ENCODE measurements around the gene WDR7.

WDR7 gene

GRCh38 chr18:56999823-57000222, 348.7 kb downstream of the WDR7 start:
- Mint-ChIP-seq H3K4me3 (no peak overlapping the region), H3K27ac (no peak overlapping the region), H3K27me3 (no peaks in the 10 kb centered on the region), H3K4me1 (ENCODE audit: low read depth) (peaks cover 23% of the 10 kb centered on the region), H3K9me3 (ENCODE audit: low read depth) (no peaks in the 10 kb centered on the region), H3K36me3 (peaks cover 11% of the 10 kb centered on the region)

GRCh38 chr18:57002627-57003026, 351.5 kb downstream of the WDR7 start:
- H3K36me3 Mint-ChIP-seq = peaks cover 6% of the 10 kb centered on the region
- no peak overlapping the region for H3K27ac Mint-ChIP-seq
- no peaks in the 10 kb centered on the region for H3K27me3 Mint-ChIP-seq
- H3K4me1 Mint-ChIP-seq (ENCODE audit: low read depth) = peaks cover 31% of the 10 kb centered on the region
- H3K4me3 Mint-ChIP-seq = no peak overlapping the region
- no peaks in the 10 kb centered on the region for H3K9me3 Mint-ChIP-seq (ENCODE audit: low read depth)

- H3K27me3 Mint-ChIP-seq = no peaks in the 10 kb centered on the region
- H3K4me1 Mint-ChIP-seq (ENCODE audit: low read depth) = peaks cover 31% of the 10 kb centered on the region
- H3K9me3 Mint-ChIP-seq (ENCODE audit: low read depth) = no peaks in the 10 kb centered on the region
- H3K4me3 Mint-ChIP-seq = no peak overlapping the region
- peaks cover 3% of the 10 kb centered on the region for H3K36me3 Mint-ChIP-seq
- peak overlapping the region; percentile 50 for H3K27ac Mint-ChIP-seq
These were observed 352.2 kb downstream of the WDR7 start for GRCh38 chr18:57003342-57003741.

GRCh38 chr18:57004366-57005121, 353.4 kb downstream of the WDR7 start:
- Mint-ChIP-seq H3K27me3 (no peaks in the 10 kb centered on the region), H3K9me3 (ENCODE audit: low read depth) (no peaks in the 10 kb centered on the region), H3K36me3 (peaks cover 3% of the 10 kb centered on the region), H3K4me1 (ENCODE audit: low read depth) (peaks cover 29% of the 10 kb centered on the region), H3K4me3 (no peak overlapping the region), H3K27ac (peak overlapping the region; percentile 81)

GRCh38 chr18:57008001-57008686, 357.0 kb downstream of the WDR7 start:
- Mint-ChIP-seq H3K27me3 (no peaks in the 10 kb centered on the region), H3K9me3 (ENCODE audit: low read depth) (no peaks in the 10 kb centered on the region), H3K27ac (no peak overlapping the region), H3K4me1 (ENCODE audit: low read depth) (peaks cover 22% of the 10 kb centered on the region), H3K4me3 (no peak overlapping the region), H3K36me3 (peaks cover 9% of the 10 kb centered on the region)

GRCh38 chr18:57009844-57010243, 358.7 kb downstream of the WDR7 start:
- Mint-ChIP-seq H3K27ac (no peak overlapping the region), H3K4me1 (ENCODE audit: low read depth) (peaks cover 7% of the 10 kb centered on the region), H3K27me3 (no peaks in the 10 kb centered on the region), H3K9me3 (ENCODE audit: low read depth) (no peaks in the 10 kb centered on the region), H3K36me3 (peaks cover 14% of the 10 kb centered on the region), H3K4me3 (no peak overlapping the region)

- Mint-ChIP-seq H3K36me3 (peaks cover 8% of the 10 kb centered on the region), H3K4me1 (ENCODE audit: low read depth) (peaks cover 33% of the 10 kb centered on the region), H3K27me3 (no peaks in the 10 kb centered on the region), H3K4me3 (no peak overlapping the region), H3K27ac (no peak overlapping the region), H3K9me3 (ENCODE audit: low read depth) (no peaks in the 10 kb centered on the region)
These were observed 363.7 kb downstream of the WDR7 start for GRCh38 chr18:57014772-57015413.

GRCh38 chr18:57015451-57015850, 364.3 kb downstream of the WDR7 start:
- H3K27ac Mint-ChIP-seq = no peak overlapping the region
- H3K4me1 Mint-ChIP-seq (ENCODE audit: low read depth) = peaks cover 33% of the 10 kb centered on the region
- H3K27me3 Mint-ChIP-seq = no peaks in the 10 kb centered on the region
- H3K36me3 Mint-ChIP-seq = peaks cover 7% of the 10 kb centered on the region
- no peaks in the 10 kb centered on the region for H3K9me3 Mint-ChIP-seq (ENCODE audit: low read depth)
- H3K4me3 Mint-ChIP-seq = no peak overlapping the region

GRCh38 chr18:57018845-57019244, 367.7 kb downstream of the WDR7 start:
- peaks cover 5% of the 10 kb centered on the region for H3K36me3 Mint-ChIP-seq
- no peaks in the 10 kb centered on the region for H3K27me3 Mint-ChIP-seq
- no peak overlapping the region for H3K27ac Mint-ChIP-seq
- H3K9me3 Mint-ChIP-seq (ENCODE audit: low read depth) = no peaks in the 10 kb centered on the region
- no peak overlapping the region for H3K4me3 Mint-ChIP-seq
- H3K4me1 Mint-ChIP-seq (ENCODE audit: low read depth) = peaks cover 33% of the 10 kb centered on the region

- Mint-ChIP-seq H3K36me3 (peaks cover 10% of the 10 kb centered on the region), H3K27me3 (no peaks in the 10 kb centered on the region), H3K9me3 (ENCODE audit: low read depth) (no peaks in the 10 kb centered on the region), H3K4me3 (no peak overlapping the region), H3K27ac (peak overlapping the region; percentile 61), H3K4me1 (ENCODE audit: low read depth) (peaks cover 5% of the 10 kb centered on the region)
These were observed 371.6 kb downstream of the WDR7 start for GRCh38 chr18:57022716-57023115.

GRCh38 chr18:57023275-57023882, 372.2 kb downstream of the WDR7 start:
- no peaks in the 10 kb centered on the region for H3K9me3 Mint-ChIP-seq (ENCODE audit: low read depth)
- no peaks in the 10 kb centered on the region for H3K27me3 Mint-ChIP-seq
- H3K27ac Mint-ChIP-seq = no peak overlapping the region
- no peak overlapping the region for H3K4me3 Mint-ChIP-seq
- peaks cover 13% of the 10 kb centered on the region for H3K36me3 Mint-ChIP-seq
- H3K4me1 Mint-ChIP-seq (ENCODE audit: low read depth) = no peaks in the 10 kb centered on the region

GRCh38 chr18:57025540-57025939, 374.4 kb downstream of the WDR7 start:
- Mint-ChIP-seq H3K27me3 (no peaks in the 10 kb centered on the region), H3K4me3 (no peak overlapping the region), H3K4me1 (ENCODE audit: low read depth) (no peaks in the 10 kb centered on the region), H3K36me3 (peaks cover 26% of the 10 kb centered on the region), H3K9me3 (ENCODE audit: low read depth) (no peaks in the 10 kb centered on the region), H3K27ac (no peak overlapping the region)

- Mint-ChIP-seq H3K4me1 (ENCODE audit: low read depth) (no peaks in the 10 kb centered on the region), H3K9me3 (ENCODE audit: low read depth) (no peaks in the 10 kb centered on the region), H3K27me3 (no peaks in the 10 kb centered on the region), H3K36me3 (peaks cover 32% of the 10 kb centered on the region), H3K4me3 (no peak overlapping the region), H3K27ac (no peak overlapping the region)
These were observed 375.2 kb downstream of the WDR7 start for GRCh38 chr18:57026316-57026715.

- Mint-ChIP-seq H3K4me3 (no peak overlapping the region), H3K9me3 (ENCODE audit: low read depth) (no peaks in the 10 kb centered on the region), H3K4me1 (ENCODE audit: low read depth) (no peaks in the 10 kb centered on the region), H3K36me3 (peaks cover 30% of the 10 kb centered on the region), H3K27me3 (no peaks in the 10 kb centered on the region), H3K27ac (no peak overlapping the region)
These were observed 376.1 kb downstream of the WDR7 start for GRCh38 chr18:57027190-57027708.

GRCh38 chr18:57029761-57030160, 378.6 kb downstream of the WDR7 start:
- Mint-ChIP-seq H3K36me3 (peaks cover 33% of the 10 kb centered on the region), H3K4me3 (no peak overlapping the region), H3K9me3 (ENCODE audit: low read depth) (no peaks in the 10 kb centered on the region), H3K4me1 (ENCODE audit: low read depth) (no peaks in the 10 kb centered on the region), H3K27me3 (no peaks in the 10 kb centered on the region), H3K27ac (no peak overlapping the region)

All from activated naive CD8-positive, alpha-beta T cell (primary cell).